Pancreas (tissue), 10 donors: ENCODE data around the gene NT5DC1. TPM values are rescaled to one million over a fixed set of nuclear protein-coding genes. Genes with fewer than 3 reads are reported as not detected.

Source experiments
- ATAC-seq, 4 donors: fragments of 200-7000 bp; cut with Tn5 transposase; one replicate each; pipeline versions ENCODE4 v1.8.0 to v1.9.1; 2020; ENCODE audit warnings: mild to moderate bottlenecking in 4 of 4, moderate library complexity in 4 of 4
- DNase-seq, 6 donors: peaks; one replicate each; pipeline ENCODE4 v3.0.0-alpha.2; 2020
- FAIRE-seq: peaks from 2 replicates; lab custom pipeline; 2012; peaks lifted over from hg19 to GRCh38; lab: Jason Lieb, UNC
- H3K27ac ChIP-seq, 4 donors: fragments of 200-600 bp; sonication (generic); 1 replicate in 3 of 4; 2 replicates in 1 of 4; pipeline versions ENCODE4 v1.5.0 to v1.8.0; 2020
- H3K27me3 ChIP-seq, 4 donors: fragments of 200-600 bp; one replicate each; pipeline ENCODE4 v1.8.0; 2021
- H3K36me3 ChIP-seq, 3 donors: fragments of 200-600 bp; sonication (generic) in 1 of 3; one replicate each; pipeline versions ENCODE4 v1.5.0 to v1.8.0; 2020 to 2021
- H3K4me1 ChIP-seq, 3 donors: fragments of 200-600 bp; one replicate each; pipeline ENCODE4 v1.8.0; 2021
- H3K4me3 ChIP-seq, 4 donors: fragments of 200-600 bp; sonication (generic) in 2 of 4; one replicate each; pipeline versions ENCODE4 v1.5.0 to v1.8.0; 2020 to 2021
- H3K9me3 ChIP-seq, 4 donors: fragments of 200-600 bp; one replicate each; pipeline ENCODE4 v1.8.0; 2021
- CTCF ChIP-seq, 4 donors: fragments of 200-600 bp; sonication (generic) in 3 of 4; IDR thresholded peaks; one replicate each; pipeline versions ENCODE4 v1.5.0 to v1.8.0; 2021; ENCODE audit warnings: antibody characterized with exemption in 4 of 4
- WGBS, 2 donors: extraction: QIAGEN DNeasy Blood & Tissue Kit; methylation state at CpG; one replicate each; pipeline ENCODE4 v1.1.7; 2013; 5-methylcytosine and 5-hydroxymethylcytosine counted together
- intact Hi-C, 3 donors: fragments of 100-400 bp; cut with DNase I; formaldehyde crosslinking; loops; one replicate each; pipeline versions ENCODE4 v1.11.1 to v1.14.2; 2022
- polyA plus RNA-seq, 2 donors: library from polyadenylated mRNA; stranded (reverse); fragments of 200-250 nt; gene quantifications; one replicate each; pipeline ENCODE4 v1.2.3, GENCODE V29; 2013
- total RNA-seq, 6 donors: library from RNA; stranded (reverse); fragmentation: NEBNext Ultra II Directional in 4 of 6; extraction: Animal tissue kit (Norgen Biotek cat#: 25700) in 4 of 6; gene quantifications; one replicate each; pipeline versions ENCODE4 v1.2.1 to v1.2.4, GENCODE V29; 2021 to 2023
- donor health status: healthy with polysubstance abuse.
- donor health status: DM: no; HTN: no; CAD: no; lungs with moderate emphysema.
- donor health status: DM: no; HTN: no; CAD: no.
- donor health status: control.
- donor health status: control.
- donor health status: Bipolar disorder and iron deficiency.
- donor health status: DM: yes; HTN: yes; CAD: no.
- donor health status: DM: no; HTN: no; CAD: no.
- donor health status: DM: no; HTN: no; CAD: no.
- donor health status: DM: yes; HTN: yes; CAD: no.

NT5DC1 gene
- total and polyA plus RNA-seq, 8 donors: 4.4 to 28.3 (median 20.4) TPM

GRCh38 chr6:116291701-116292396 lies 191.2 kb downstream of the NT5DC1 start:
- no peak for FAIRE-seq

GRCh38 chr6:116292553-116292952 lies 191.9 kb downstream of the NT5DC1 start:
- no peak for ATAC-seq
- no peak for FAIRE-seq
- no peak for TF ChIP-seq CTCF (IDR thresholded peaks at IDR 0.05)
- Histone ChIP-seq H3K4me1 (no peaks in the 10 kb centered on the region), H3K9me3 (no peaks in the 10 kb centered on the region), H3K27ac (no peak overlapping the region), H3K36me3 (no peaks in the 10 kb centered on the region), H3K4me3 (no peak overlapping the region), H3K27me3 (no peaks in the 10 kb centered on the region)
- intact Hi-C loops: no loop called here
- 89 to 95% methylated on average over 1 of the region's 1 CpG for WGBS, 2 donors
- DNase-seq: no peak

More at GRCh38 chr6:116291701-116292396, 191.2 kb downstream of the NT5DC1 start:
- Histone ChIP-seq H3K4me3 (no peak overlapping the region), H3K9me3 (no peaks in the 10 kb centered on the region), H3K4me1 (no peaks in the 10 kb centered on the region), H3K27me3 (no peaks in the 10 kb centered on the region), H3K36me3 (no peaks in the 10 kb centered on the region), H3K27ac (no peak overlapping the region)
- ATAC-seq (no peak), DNase-seq (no peak)
- no peak for TF ChIP-seq CTCF (IDR thresholded peaks at IDR 0.05)
- intact Hi-C loops: no loop called here
- 82 to 84% methylated on average over 4 of the region's 4 CpGs for WGBS, 2 donors

- H3K4me3 ChIP-seq: no peak overlapping the region
- intact Hi-C loops: no loop called here
- DNase-seq (no peak), ATAC-seq (no peak), FAIRE-seq (no peak)
- no peaks in the 10 kb centered on the region for H3K4me1 ChIP-seq
- TF ChIP-seq CTCF (IDR thresholded peaks at IDR 0.05): no peak
- H3K36me3 ChIP-seq: no peaks in the 10 kb centered on the region
- no peaks in the 10 kb centered on the region for H3K27me3 ChIP-seq
- no peak overlapping the region for H3K27ac ChIP-seq
- no peaks in the 10 kb centered on the region for H3K9me3 ChIP-seq
- WGBS, 2 donors: 88 to 93% methylated on average over 3 of the region's 3 CpGs
Observed at GRCh38 chr6:116298273-116298672, 197.6 kb downstream of the NT5DC1 start.

GRCh38 chr6:116298973-116299372 lies 198.3 kb downstream of the NT5DC1 start:
- H3K9me3 ChIP-seq: no peaks in the 10 kb centered on the region
- intact Hi-C loops: no loop called here
- FAIRE-seq (no peak), DNase-seq (no peak), ATAC-seq (no peak)
- H3K36me3 ChIP-seq: no peaks in the 10 kb centered on the region
- no peak for TF ChIP-seq CTCF (IDR thresholded peaks at IDR 0.05)
- no peaks in the 10 kb centered on the region for H3K4me1 ChIP-seq
- no peak overlapping the region for H3K27ac ChIP-seq
- H3K4me3 ChIP-seq: no peak overlapping the region
- H3K27me3 ChIP-seq: no peaks in the 10 kb centered on the region

Other genes with a start within 250 kb of the NT5DC1 start
- 10 to 100 TPM in 1 of 6 donors, 1 to 10 TPM in 5; 3.9 to 11.6 (median 5.2) TPM for gene FRK, start 40.0 kb upstream of the NT5DC1 start, total RNA-seq
- 1 to 10 TPM in 1 of 2 donors, under 1 TPM in 1; 0.72 to 1.6 TPM for gene FRK, start 40.0 kb upstream of the NT5DC1 start, polyA plus RNA-seq
- gene COL10A1, start 25.3 kb downstream of the NT5DC1 start, total RNA-seq: 10 to 100 TPM in 1 of 6 donors, 1 to 10 TPM in 1, under 1 TPM in 1, not detected in 3; 0.09 to 15.4 (median 3.4) TPM
- under 1 TPM in 1 of 2 donors, not detected in 1; 0.07 TPM for gene COL10A1, start 25.3 kb downstream of the NT5DC1 start, polyA plus RNA-seq
- 10 to 100 TPM in 1 of 6 donors, 1 to 10 TPM in 5; 5.7 to 10.5 (median 7.1) TPM for gene TSPYL4, start 153.2 kb downstream of the NT5DC1 start, total RNA-seq
- 10 to 100 TPM in 1 of 2 donors, 1 to 10 TPM in 1; 4.9 to 19.4 TPM for gene TSPYL4, start 153.2 kb downstream of the NT5DC1 start, polyA plus RNA-seq
- 10 to 100 TPM; 29.4 to 50.3 (median 44.0) TPM for gene TSPYL1, start 179.1 kb downstream of the NT5DC1 start, total RNA-seq
- 10 to 100 TPM; 11.9 to 23.6 TPM for gene TSPYL1, start 179.1 kb downstream of the NT5DC1 start, polyA plus RNA-seq